OCI-LY1 (cell line): Measurements from ENCODE around the gene MYOT.

Source experiments
- EZH2 ChIP-seq: fragments of 200-600 bp; sonication (generic), shearing (Covaris generic); IDR thresholded peaks from 2 replicates; pipeline ENCODE4 v1.8.0; 2017; ENCODE audit warnings: borderline replicate concordance, mixed run types, mild to moderate bottlenecking, antibody characterized with exemption, low read length, moderate library complexity, mixed read lengths
- TF ChIP-seq, protein P1 (sequence below): fragments of 200-600 bp; sonication (generic), shearing (Covaris generic); IDR thresholded peaks from 2 replicates; pipeline ENCODE4 v1.5.1; 2017; ENCODE audit warnings: mild to moderate bottlenecking, antibody characterized with exemption, low read length, moderate library complexity, mixed read lengths

DNA sequence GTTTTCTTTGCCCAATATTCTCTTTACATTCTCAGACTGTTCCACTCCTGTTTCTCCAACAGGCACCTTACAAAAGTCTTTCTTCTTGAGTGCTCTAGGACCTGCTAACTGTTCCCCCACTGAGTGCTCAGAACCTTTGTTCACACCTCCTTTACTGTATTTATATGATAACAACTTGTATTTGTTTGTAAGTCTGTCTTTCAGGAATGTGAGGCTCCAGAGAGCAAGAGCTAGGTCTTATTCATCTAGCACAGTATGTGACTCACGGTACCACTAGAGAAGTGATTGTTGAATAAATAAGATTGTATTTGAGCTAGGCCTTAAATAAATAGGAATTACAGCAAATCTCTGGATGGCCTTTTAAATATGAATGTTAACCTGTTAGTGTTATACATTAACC lies 42.5 kb upstream of the MYOT start:
- TF ChIP-seq, protein P1, sequence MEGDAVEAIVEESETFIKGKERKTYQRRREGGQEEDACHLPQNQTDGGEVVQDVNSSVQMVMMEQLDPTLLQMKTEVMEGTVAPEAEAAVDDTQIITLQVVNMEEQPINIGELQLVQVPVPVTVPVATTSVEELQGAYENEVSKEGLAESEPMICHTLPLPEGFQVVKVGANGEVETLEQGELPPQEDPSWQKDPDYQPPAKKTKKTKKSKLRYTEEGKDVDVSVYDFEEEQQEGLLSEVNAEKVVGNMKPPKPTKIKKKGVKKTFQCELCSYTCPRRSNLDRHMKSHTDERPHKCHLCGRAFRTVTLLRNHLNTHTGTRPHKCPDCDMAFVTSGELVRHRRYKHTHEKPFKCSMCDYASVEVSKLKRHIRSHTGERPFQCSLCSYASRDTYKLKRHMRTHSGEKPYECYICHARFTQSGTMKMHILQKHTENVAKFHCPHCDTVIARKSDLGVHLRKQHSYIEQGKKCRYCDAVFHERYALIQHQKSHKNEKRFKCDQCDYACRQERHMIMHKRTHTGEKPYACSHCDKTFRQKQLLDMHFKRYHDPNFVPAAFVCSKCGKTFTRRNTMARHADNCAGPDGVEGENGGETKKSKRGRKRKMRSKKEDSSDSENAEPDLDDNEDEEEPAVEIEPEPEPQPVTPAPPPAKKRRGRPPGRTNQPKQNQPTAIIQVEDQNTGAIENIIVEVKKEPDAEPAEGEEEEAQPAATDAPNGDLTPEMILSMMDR: no peak
- no peak for TF ChIP-seq EZH2
